ENCODE data around the gene THY1.

Gene THY1

GRCh38 chr11:119415966-119416365 lies 7.0 kb downstream of the THY1 start:
- Histone ChIP-seq H3K27ac (no peak overlapping the region), H3K27me3 (replicated peaks) (no peaks in the 10 kb centered on the region), H3K4me3 (ENCODE audit: low read depth, low read length) (no peak overlapping the region), H3K36me3 (replicated peaks) (no peaks in the 10 kb centered on the region)
- in situ Hi-C loops (cut with HindIII; ENCODE audit: low pct_ligation_motif_present, low sequenced_read_pairs) = no loop called here
- DNase-seq = no peak
- TF ChIP-seq, protein P1, sequence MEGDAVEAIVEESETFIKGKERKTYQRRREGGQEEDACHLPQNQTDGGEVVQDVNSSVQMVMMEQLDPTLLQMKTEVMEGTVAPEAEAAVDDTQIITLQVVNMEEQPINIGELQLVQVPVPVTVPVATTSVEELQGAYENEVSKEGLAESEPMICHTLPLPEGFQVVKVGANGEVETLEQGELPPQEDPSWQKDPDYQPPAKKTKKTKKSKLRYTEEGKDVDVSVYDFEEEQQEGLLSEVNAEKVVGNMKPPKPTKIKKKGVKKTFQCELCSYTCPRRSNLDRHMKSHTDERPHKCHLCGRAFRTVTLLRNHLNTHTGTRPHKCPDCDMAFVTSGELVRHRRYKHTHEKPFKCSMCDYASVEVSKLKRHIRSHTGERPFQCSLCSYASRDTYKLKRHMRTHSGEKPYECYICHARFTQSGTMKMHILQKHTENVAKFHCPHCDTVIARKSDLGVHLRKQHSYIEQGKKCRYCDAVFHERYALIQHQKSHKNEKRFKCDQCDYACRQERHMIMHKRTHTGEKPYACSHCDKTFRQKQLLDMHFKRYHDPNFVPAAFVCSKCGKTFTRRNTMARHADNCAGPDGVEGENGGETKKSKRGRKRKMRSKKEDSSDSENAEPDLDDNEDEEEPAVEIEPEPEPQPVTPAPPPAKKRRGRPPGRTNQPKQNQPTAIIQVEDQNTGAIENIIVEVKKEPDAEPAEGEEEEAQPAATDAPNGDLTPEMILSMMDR (IDR thresholded peaks at IDR 0.05; ENCODE audit: low read depth, low read length, missing control alignments) = no peak

DNA sequence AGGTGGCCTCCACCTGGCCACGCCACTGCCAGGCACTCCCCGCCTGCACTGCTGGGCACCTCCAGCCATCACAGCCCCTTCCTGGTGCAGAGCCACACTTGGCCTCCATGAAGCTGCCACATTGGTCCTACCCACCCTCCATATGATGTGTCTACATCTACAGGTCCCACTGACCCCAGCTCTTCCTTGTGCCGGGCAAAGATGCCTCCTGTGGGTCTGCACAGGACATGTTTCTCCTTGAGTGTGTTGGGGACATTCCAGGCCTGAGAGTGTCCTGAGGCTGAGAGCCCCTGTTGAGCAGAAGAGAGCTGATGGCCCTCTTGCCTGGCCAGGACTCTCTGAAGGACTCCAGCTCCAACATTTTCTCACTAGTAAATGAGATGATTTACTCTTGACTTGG lies 7.5 kb downstream of the THY1 start:
- no peaks in the 10 kb centered on the region for H3K36me3 ChIP-seq (replicated peaks)
- DNase-seq = no peak
- in situ Hi-C loops (cut with HindIII; ENCODE audit: low pct_ligation_motif_present, low sequenced_read_pairs) = no loop called here
- no peak overlapping the region for H3K27ac ChIP-seq
- no peak overlapping the region for H3K4me3 ChIP-seq (ENCODE audit: low read depth, low read length)
- no peaks in the 10 kb centered on the region for H3K27me3 ChIP-seq (replicated peaks)
- TF ChIP-seq, protein P1 (IDR thresholded peaks at IDR 0.05; ENCODE audit: low read depth, low read length, missing control alignments) = no peak

DNA sequence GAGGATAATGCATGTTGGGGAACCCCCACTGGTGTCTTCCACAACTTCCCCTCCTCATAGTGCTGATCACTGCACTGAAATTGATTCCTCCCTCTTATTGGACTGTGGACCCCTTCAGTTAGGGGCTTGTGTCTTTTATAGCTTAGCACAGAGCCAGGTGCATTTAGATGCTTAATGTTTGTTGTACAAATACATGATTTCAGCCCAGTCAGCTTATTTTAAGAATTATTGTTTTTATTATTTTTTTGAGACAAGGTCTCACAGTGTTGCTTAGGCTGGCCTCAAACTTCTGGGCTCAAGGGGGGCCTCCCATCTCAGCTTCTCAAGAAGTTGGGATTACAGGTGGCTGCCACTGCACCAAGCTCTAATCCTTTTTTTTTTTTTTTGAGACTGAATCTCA lies 8.2 kb downstream of the THY1 start:
- Histone ChIP-seq H3K27me3 (replicated peaks) (no peaks in the 10 kb centered on the region), H3K27ac (no peak overlapping the region), H3K4me3 (ENCODE audit: low read depth, low read length) (no peak overlapping the region), H3K36me3 (replicated peaks) (no peaks in the 10 kb centered on the region)
- DNase-seq = no peak
- TF ChIP-seq, protein P1 (IDR thresholded peaks at IDR 0.05; ENCODE audit: low read depth, low read length, missing control alignments) = no peak
- in situ Hi-C loops (cut with HindIII; ENCODE audit: low pct_ligation_motif_present, low sequenced_read_pairs) = no loop called here

- no peaks in the 10 kb centered on the region for H3K27me3 ChIP-seq (replicated peaks)
- TF ChIP-seq, protein P1 (IDR thresholded peaks at IDR 0.05; ENCODE audit: low read depth, low read length, missing control alignments) = no peak
- no peak overlapping the region for H3K4me3 ChIP-seq (ENCODE audit: low read depth, low read length)
- DNase-seq = no peak
- no peaks in the 10 kb centered on the region for H3K36me3 ChIP-seq (replicated peaks)
- in situ Hi-C loops (cut with HindIII; ENCODE audit: low pct_ligation_motif_present, low sequenced_read_pairs) = no loop called here
- no peak overlapping the region for H3K27ac ChIP-seq
Measured at GRCh38 chr11:119414321-119414720, 8.7 kb downstream of the THY1 start.

DNA sequence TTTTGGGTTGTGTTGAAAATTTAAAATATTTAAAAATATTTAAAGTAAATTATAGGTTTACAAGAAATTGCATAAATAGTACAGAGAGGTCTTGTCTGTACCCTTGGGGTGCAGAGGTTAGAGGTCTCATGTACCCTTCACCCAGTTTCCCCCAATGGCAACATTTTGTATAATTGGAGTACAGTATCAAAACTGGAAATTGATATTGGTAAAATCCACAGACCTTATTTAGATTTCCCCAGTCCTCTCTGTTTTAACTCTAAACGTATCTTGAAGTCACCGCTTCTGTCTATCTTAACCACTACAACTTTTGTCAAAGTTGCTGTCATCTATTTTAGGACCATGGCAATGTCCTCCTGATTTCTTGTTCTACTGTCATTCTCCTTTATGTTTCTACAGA lies 10.9 kb downstream of the THY1 start:
- in situ Hi-C loops (cut with HindIII; ENCODE audit: low pct_ligation_motif_present, low sequenced_read_pairs) = no loop called here
- TF ChIP-seq, protein P1 (IDR thresholded peaks at IDR 0.05; ENCODE audit: low read depth, low read length, missing control alignments) = no peak

DNA sequence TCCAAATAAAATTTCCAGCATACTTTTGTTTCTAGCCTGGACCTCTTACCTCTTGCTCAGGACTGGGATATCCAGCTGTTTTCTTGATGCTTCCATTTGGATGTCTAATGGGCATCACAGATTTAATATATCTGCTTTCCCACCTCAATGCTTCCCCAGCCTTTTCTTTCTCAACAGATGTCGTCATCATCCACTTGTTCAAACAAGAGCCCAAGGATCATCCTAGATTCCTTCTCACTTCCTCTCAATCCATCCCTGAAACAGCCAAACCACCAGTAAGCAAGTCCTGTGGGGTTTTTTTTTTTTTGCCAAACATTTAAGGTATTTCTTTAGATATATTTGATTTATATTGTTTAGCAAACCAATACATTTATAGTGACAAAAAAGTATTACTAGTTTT lies 12.5 kb downstream of the THY1 start:
- TF ChIP-seq, protein P1 (IDR thresholded peaks at IDR 0.05; ENCODE audit: low read depth, low read length, missing control alignments) = no peak
- Histone ChIP-seq H3K4me3 (ENCODE audit: low read depth, low read length) (no peak overlapping the region), H3K27me3 (replicated peaks) (no peaks in the 10 kb centered on the region), H3K36me3 (replicated peaks) (no peaks in the 10 kb centered on the region), H3K27ac (no peak overlapping the region)
- in situ Hi-C loops (cut with HindIII; ENCODE audit: low pct_ligation_motif_present, low sequenced_read_pairs) = no loop called here
- no peak for DNase-seq

More for the DNA sequence above, 10.9 kb downstream of the THY1 start:
- no peak overlapping the region for H3K4me3 ChIP-seq (ENCODE audit: low read depth, low read length)
- H3K36me3 ChIP-seq (replicated peaks) = no peaks in the 10 kb centered on the region
- H3K27ac ChIP-seq = no peak overlapping the region
- H3K27me3 ChIP-seq (replicated peaks) = no peaks in the 10 kb centered on the region
- no peak for DNase-seq
